MCF 10A (cell line): ENCODE measurements around the gene HOXA4. TPM values are rescaled to one million over a fixed set of nuclear protein-coding genes. Genes with fewer than 3 reads are reported as not detected.

ENCODE experiments used
- BruUV-seq: library from RNA; stranded (reverse); fragments of 400-500 nt; replicated peaks from 2 replicates; lab custom pipeline; 2021; lab: Mats Ljungman, UMichigan
- CTCF ChIA-PET: fragments of 300-600 bp; sonication (Branson Sonifier 250); formaldehyde crosslinking; extraction: SDS; loops from one replicate; lab custom pipeline; 2021; ENCODE audit warnings: antibody characterized with exemption, inconsistent platforms; lab: Yijun Ruan, JAX
- POLR2A ChIA-PET: fragments of 300-600, 350-650 bp; sonication (Branson Sonifier 250); formaldehyde crosslinking; extraction: SDS; loops from one replicate; lab custom pipeline; 2020; ENCODE audit warnings: antibody characterized with exemption, inconsistent platforms; lab: Yijun Ruan, JAX
- DNase-seq: peaks from one replicate; pipeline ENCODE4 v3.0.0-alpha.2; 2018; ENCODE audit not compliant: unreplicated experiment
- H3K27ac Mint-ChIP-seq: one replicate; pipeline ENCODE4 v1.8.0; 2022; ENCODE audit warnings: mild to moderate bottlenecking, low read depth, mixed read lengths; ENCODE audit not compliant: unreplicated experiment
- H3K27me3 Mint-ChIP-seq: one replicate; pipeline ENCODE4 v1.8.0; 2022; ENCODE audit warnings: mixed read lengths; ENCODE audit not compliant: insufficient read depth, unreplicated experiment
- H3K36me3 Mint-ChIP-seq: one replicate; pipeline ENCODE4 v1.8.0; 2022; ENCODE audit warnings: mild to moderate bottlenecking, moderate library complexity, mixed read lengths; ENCODE audit not compliant: insufficient read depth, unreplicated experiment
- H3K4me1 Mint-ChIP-seq: one replicate; pipeline ENCODE4 v1.8.0; 2022; ENCODE audit warnings: mixed read lengths; ENCODE audit not compliant: insufficient read depth, unreplicated experiment
- H3K4me3 Mint-ChIP-seq: one replicate; pipeline ENCODE4 v1.8.0; 2022; ENCODE audit warnings: mild to moderate bottlenecking, moderate library complexity, mixed read lengths; ENCODE audit not compliant: unreplicated experiment
- H3K9me3 Mint-ChIP-seq: one replicate; pipeline ENCODE4 v1.8.0; 2022; ENCODE audit warnings: mixed read lengths; ENCODE audit not compliant: unreplicated experiment
- CTCF ChIP-seq: fragments of 200-600 bp; IDR thresholded peaks from one replicate; pipeline ENCODE4 v1.8.0; 2022; ENCODE audit warnings: antibody characterized with exemption, mild to moderate bottlenecking; ENCODE audit not compliant: unreplicated experiment
- intact Hi-C: fragments of 100-400 bp; cut with micrococcal nuclease; formaldehyde crosslinking; loops from 2 replicates; pipeline ENCODE4 v1.14.1; 2022
- total RNA-seq: library from RNA; stranded (reverse); gene quantifications from 2 replicates; pipeline ENCODE4 v1.2.3, GENCODE V29; 2022

HOXA4 gene
- total RNA-seq, 1 experiment from 2014 or later = 2.6 TPM

- Mint-ChIP-seq H3K27me3 (no peaks in the 10 kb centered on the region), H3K9me3 (no peaks in the 10 kb centered on the region), H3K4me1 (peaks cover 30% of the 10 kb centered on the region), H3K27ac (peak overlapping the region; percentile 90), H3K4me3 (peak overlapping the region; percentile 80), H3K36me3 (peaks cover 29% of the 10 kb centered on the region)
- no peak for TF ChIP-seq CTCF
- intact Hi-C loops = no loop called here
- ChIA-PET CTCF (interaction anchor here (0.6 to 1.5 kb wide), 5 partner anchors 13 to 1171 kb away, joined by 3 to 6 read pairs (median 4); no protein-coding TSS in a partner anchor), POLR2A (interaction anchor here (0.8 to 15.3 kb wide), 12 partner anchors 8 to 914 kb away, joined by 3 to 485 read pairs (median 8); partner anchors contain the start of genes HOXA1, HOXA5 and SKAP2)
- no TSS peak for BruUV-seq
- no peak for DNase-seq
Observed at GRCh38 chr7:27112361-27112760, 18.2 kb downstream of the HOXA4 start.

DNA sequence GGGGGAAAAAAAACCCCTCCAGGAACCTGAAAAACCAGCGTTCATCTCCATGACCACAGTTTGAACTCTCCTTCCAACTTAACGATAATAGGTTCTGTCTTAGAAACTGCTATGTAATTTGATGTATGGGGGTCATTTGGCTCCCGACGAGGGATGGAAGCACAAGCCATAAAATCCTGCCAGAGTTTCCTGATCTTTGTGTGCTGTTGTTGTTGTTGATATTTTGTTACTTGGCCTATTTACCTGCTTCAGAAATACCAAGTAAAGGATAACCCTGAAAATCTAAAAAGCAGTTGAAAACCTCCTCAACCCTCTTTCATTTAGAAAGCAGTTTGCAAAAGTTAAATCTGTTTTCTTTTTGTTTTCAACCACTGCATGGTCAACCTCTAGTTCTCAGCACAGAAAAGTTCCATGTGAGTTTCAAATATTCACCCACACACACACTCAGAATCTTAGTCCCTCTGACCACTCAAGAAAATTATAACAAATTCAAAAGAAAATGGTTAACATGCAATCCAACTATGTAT is 18.7 kb downstream of the HOXA4 start:
- BruUV-seq = no TSS peak
- intact Hi-C loops = loop anchor here (1.0 kb wide), 1 partner anchor 13 kb away; no protein-coding TSS in a partner anchor
- peak overlapping the region; percentile 80 for H3K4me3 Mint-ChIP-seq
- H3K27me3 Mint-ChIP-seq = no peaks in the 10 kb centered on the region
- no peak for TF ChIP-seq CTCF
- ChIA-PET CTCF (interaction anchor here (0.6 to 1.9 kb wide), 6 partner anchors 19 to 258 kb away, joined by 3 to 9 read pairs (median 5); partner anchors contain the start of genes HOXA4 and HOXA5), POLR2A (interaction anchor here (0.6 to 15.3 kb wide), 11 partner anchors 10 to 255 kb away, joined by 3 to 485 read pairs (median 129); partner anchors contain the start of genes HOXA1, HOXA4, HOXA5 and SKAP2)
- H3K4me1 Mint-ChIP-seq = peaks cover 31% of the 10 kb centered on the region
- no peak for DNase-seq
- H3K9me3 Mint-ChIP-seq = no peaks in the 10 kb centered on the region
- H3K27ac Mint-ChIP-seq = peak overlapping the region; percentile 90
- peaks cover 31% of the 10 kb centered on the region for H3K36me3 Mint-ChIP-seq

- Mint-ChIP-seq H3K36me3 (peaks cover 34% of the 10 kb centered on the region), H3K27me3 (no peaks in the 10 kb centered on the region)
- DNase-seq = peak; percentile 95
Observed at GRCh38 chr7:27111042-27111750, 19.4 kb downstream of the HOXA4 start.

More at GRCh38 chr7:27111042-27111750, 19.4 kb downstream of the HOXA4 start:
- no peak for TF ChIP-seq CTCF
- Mint-ChIP-seq H3K4me3 (peak overlapping the region; percentile 80), H3K9me3 (no peaks in the 10 kb centered on the region), H3K27ac (peak overlapping the region; percentile 90), H3K4me1 (peaks cover 29% of the 10 kb centered on the region)
- ChIA-PET CTCF (interaction anchor here (0.5 to 1.9 kb wide), 14 partner anchors 11 to 257 kb away, joined by 3 to 9 read pairs (median 5); partner anchors contain the start of genes HOXA4 and HOXA5), POLR2A (interaction anchor here (0.6 to 15.3 kb wide), 19 partner anchors 8 to 906 kb away, joined by 3 to 238 read pairs (median 3); partner anchors contain the start of genes HOXA1, HOXA4 and SKAP2)
- intact Hi-C loops = loop anchor here (1.0 kb wide), 1 partner anchor 12 kb away; no protein-coding TSS in a partner anchor
- no TSS peak for BruUV-seq
